ENCODE measurements around the gene ST6GALNAC3.

ST6GALNAC3 gene

GRCh38 chr1:76247261-76247852 lies 172.8 kb downstream of the ST6GALNAC3 start:
- H3K9ac ChIP-seq (ENCODE audit: low read depth in 1 of 2, low read length in 2 of 2) = no peak overlapping the region
- no peaks in the 10 kb centered on the region for H3K4me1 ChIP-seq (ENCODE audit: control insufficient read depth in 2 of 2, insufficient read depth in 2 of 2, low read length in 2 of 2)
- no peaks in the 10 kb centered on the region for H3K27me3 ChIP-seq (ENCODE audit: control insufficient read depth in 2 of 2, insufficient read depth in 2 of 2, low read length in 2 of 2)
- no peaks in the 10 kb centered on the region for H3K9me3 ChIP-seq (ENCODE audit: control insufficient read depth in 2 of 2, low read length in 2 of 2)
- H3K36me3 ChIP-seq (ENCODE audit: control insufficient read depth in 2 of 2, insufficient read depth in 2 of 2, low read length in 2 of 2) = no peaks in the 10 kb centered on the region
- H3K4me3 ChIP-seq (ENCODE audit: low read length in 2 of 2) = no peak overlapping the region
- H3K27ac ChIP-seq (ENCODE audit: low read depth in 2 of 2, low read length in 2 of 2) = no peak overlapping the region

DNA sequence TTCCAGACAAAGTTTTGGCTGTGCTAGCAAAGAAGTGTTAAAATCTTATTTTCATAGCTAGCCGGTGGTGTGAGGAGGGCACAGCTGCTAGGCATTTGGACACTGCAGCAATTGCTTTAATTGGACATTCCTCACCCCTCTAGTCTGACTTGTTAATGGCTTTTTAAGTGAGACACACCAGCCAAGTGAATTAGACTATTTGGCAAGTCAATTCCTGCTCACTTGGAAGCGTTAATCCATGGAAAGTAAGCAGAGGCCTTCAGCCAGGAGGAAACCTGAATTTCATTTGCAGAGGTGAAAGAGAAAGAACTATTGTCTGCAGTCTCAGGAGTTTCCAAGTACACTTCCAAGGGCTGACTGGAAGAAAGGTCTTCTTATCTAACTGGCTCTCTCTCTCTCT lies 175.7 kb downstream of the ST6GALNAC3 start:
- H3K4me1 ChIP-seq (ENCODE audit: control insufficient read depth in 2 of 2, insufficient read depth in 2 of 2, low read length in 2 of 2) = no peaks in the 10 kb centered on the region
- H3K27me3 ChIP-seq (ENCODE audit: control insufficient read depth in 2 of 2, insufficient read depth in 2 of 2, low read length in 2 of 2) = no peaks in the 10 kb centered on the region
- no peak overlapping the region for H3K4me3 ChIP-seq (ENCODE audit: low read length in 2 of 2)
- no peaks in the 10 kb centered on the region for H3K36me3 ChIP-seq (ENCODE audit: control insufficient read depth in 2 of 2, insufficient read depth in 2 of 2, low read length in 2 of 2)
- H3K9ac ChIP-seq (ENCODE audit: low read depth in 1 of 2, low read length in 2 of 2) = no peak overlapping the region
- H3K9me3 ChIP-seq (ENCODE audit: control insufficient read depth in 2 of 2, low read length in 2 of 2) = no peaks in the 10 kb centered on the region
- no peak overlapping the region for H3K27ac ChIP-seq (ENCODE audit: low read depth in 2 of 2, low read length in 2 of 2)

DNA sequence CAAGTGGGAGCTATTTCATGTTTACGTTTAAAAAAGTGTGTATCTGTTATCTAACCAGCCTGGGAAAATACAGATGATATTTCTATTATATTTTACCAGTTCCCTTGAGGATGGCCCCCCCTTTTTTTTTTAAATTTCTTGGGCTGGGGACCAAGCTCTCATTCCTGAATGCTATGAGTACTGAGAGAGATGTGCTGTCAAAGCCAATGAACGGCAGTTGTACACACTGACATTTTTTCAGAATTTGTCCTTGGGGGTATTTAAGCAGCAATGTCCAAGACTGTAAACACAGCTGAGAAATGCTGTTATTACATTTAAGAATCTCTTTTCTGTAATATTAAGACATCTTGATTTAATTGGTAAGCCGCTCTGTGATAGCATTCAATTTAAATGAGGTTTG lies 177.9 kb downstream of the ST6GALNAC3 start:
- H3K27me3 ChIP-seq (ENCODE audit: control insufficient read depth in 2 of 2, insufficient read depth in 2 of 2, low read length in 2 of 2) = no peaks in the 10 kb centered on the region
- H3K27ac ChIP-seq (ENCODE audit: low read depth in 2 of 2, low read length in 2 of 2) = no peak overlapping the region
- H3K36me3 ChIP-seq (ENCODE audit: control insufficient read depth in 2 of 2, insufficient read depth in 2 of 2, low read length in 2 of 2) = no peaks in the 10 kb centered on the region
- H3K9ac ChIP-seq (ENCODE audit: low read depth in 1 of 2, low read length in 2 of 2) = no peak overlapping the region
- no peaks in the 10 kb centered on the region for H3K4me1 ChIP-seq (ENCODE audit: control insufficient read depth in 2 of 2, insufficient read depth in 2 of 2, low read length in 2 of 2)
- no peaks in the 10 kb centered on the region for H3K9me3 ChIP-seq (ENCODE audit: control insufficient read depth in 2 of 2, low read length in 2 of 2)
- H3K4me3 ChIP-seq (ENCODE audit: low read length in 2 of 2) = no peak overlapping the region

DNA sequence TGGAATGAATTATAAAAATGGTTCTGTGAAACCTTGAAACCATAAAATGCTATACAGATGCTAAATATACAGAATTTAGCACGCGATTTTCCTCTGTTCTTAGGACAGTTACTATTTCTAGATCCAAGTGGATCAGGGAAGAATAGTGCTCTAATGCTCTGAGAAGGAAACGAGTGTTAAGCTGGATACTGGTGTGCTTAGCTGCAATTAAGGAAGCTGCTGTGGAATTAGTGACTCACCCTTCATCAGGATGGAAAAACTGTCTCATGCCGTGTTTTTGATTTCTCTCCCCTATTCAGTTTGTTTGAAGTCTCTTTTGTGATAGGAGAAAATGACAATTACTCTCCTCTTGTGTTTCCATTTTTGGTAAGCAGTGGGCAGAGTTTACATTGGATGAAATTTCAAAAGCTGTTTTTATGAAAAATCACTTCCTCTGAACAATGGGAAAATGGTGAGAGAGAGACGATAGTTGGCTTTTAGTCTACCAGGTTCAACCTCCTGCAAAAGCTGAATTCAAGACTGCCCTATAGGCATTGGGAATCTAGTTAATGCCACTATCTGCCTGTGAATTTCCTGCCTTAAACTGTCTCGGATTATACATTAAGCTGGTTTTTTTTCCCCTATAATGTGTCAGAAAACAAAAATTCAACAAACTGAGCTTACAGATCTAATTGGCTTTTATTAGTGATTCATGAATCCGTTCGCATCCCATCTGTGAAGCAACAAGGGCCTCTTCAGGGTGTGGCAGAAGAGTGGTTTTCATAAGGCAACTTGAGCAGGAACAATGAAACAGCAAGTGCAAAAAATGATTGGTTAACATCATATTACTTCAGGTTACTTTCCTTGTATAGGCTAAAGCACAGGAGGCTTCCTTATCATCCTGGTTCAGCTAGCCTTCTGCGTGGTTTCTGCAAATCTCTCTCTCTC lies 179.8 kb downstream of the ST6GALNAC3 start:
- Histone ChIP-seq H3K27me3 (ENCODE audit: control insufficient read depth in 2 of 2, insufficient read depth in 2 of 2, low read length in 2 of 2) (no peaks in the 10 kb centered on the region), H3K27ac (ENCODE audit: low read depth in 2 of 2, low read length in 2 of 2) (no peak overlapping the region), H3K4me3 (ENCODE audit: low read length in 2 of 2) (no peak overlapping the region), H3K9me3 (ENCODE audit: control insufficient read depth in 2 of 2, low read length in 2 of 2) (no peaks in the 10 kb centered on the region), H3K9ac (ENCODE audit: low read depth in 1 of 2, low read length in 2 of 2) (no peak overlapping the region), H3K36me3 (ENCODE audit: control insufficient read depth in 2 of 2, insufficient read depth in 2 of 2, low read length in 2 of 2) (no peaks in the 10 kb centered on the region), H3K4me1 (ENCODE audit: control insufficient read depth in 2 of 2, insufficient read depth in 2 of 2, low read length in 2 of 2) (no peaks in the 10 kb centered on the region)

DNA sequence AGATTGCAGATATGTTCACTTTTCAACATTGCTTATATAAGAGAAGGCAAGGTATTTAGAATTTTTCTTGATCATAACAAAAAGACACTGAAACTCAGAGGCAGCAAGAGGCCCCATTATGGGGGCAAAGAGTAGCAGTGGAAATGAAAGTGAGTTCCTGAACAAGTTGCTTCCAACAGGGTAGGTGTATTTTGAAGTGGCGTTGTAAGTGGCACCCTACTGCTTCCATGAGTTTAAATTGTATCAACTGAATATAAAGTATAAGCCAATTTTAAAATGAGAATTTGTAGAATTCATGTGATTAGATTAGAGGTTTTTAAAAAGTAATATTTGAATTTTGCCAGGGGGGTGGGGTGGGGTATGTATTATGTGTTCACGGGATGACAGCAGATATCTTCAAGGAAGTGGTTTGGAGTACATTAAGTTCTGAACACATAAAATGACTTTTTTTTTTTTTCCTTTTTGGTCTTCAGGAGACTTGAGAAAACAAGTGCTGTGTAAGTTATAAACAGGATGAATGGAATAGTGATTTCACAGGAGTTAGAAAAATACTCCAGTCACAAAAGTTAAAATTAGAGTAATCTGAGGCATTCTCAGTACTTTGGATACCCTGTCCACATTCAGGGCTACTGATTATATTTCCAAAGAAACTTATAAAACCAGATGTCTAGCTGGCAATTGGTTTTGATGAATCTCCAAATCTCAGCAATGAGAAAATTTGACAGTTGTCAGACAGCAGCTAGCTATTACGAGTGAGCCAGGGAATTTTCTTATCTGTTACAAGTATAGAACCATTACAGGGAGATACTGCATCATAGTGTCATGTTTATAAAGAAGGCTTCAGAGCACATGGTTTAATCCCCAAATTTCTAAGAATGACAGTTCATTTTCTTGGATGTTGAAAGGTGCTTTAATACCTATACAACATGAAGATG lies 182.0 kb downstream of the ST6GALNAC3 start:
- Histone ChIP-seq H3K4me3 (ENCODE audit: low read length in 2 of 2) (no peak overlapping the region), H3K9ac (ENCODE audit: low read depth in 1 of 2, low read length in 2 of 2) (no peak overlapping the region), H3K4me1 (ENCODE audit: control insufficient read depth in 2 of 2, insufficient read depth in 2 of 2, low read length in 2 of 2) (no peaks in the 10 kb centered on the region), H3K27me3 (ENCODE audit: control insufficient read depth in 2 of 2, insufficient read depth in 2 of 2, low read length in 2 of 2) (no peaks in the 10 kb centered on the region), H3K27ac (ENCODE audit: low read depth in 2 of 2, low read length in 2 of 2) (no peak overlapping the region), H3K9me3 (ENCODE audit: control insufficient read depth in 2 of 2, low read length in 2 of 2) (no peaks in the 10 kb centered on the region), H3K36me3 (ENCODE audit: control insufficient read depth in 2 of 2, insufficient read depth in 2 of 2, low read length in 2 of 2) (no peaks in the 10 kb centered on the region)

- Histone ChIP-seq H3K9ac (ENCODE audit: low read depth in 1 of 2, low read length in 2 of 2) (no peak overlapping the region), H3K27ac (ENCODE audit: low read depth in 2 of 2, low read length in 2 of 2) (no peak overlapping the region), H3K27me3 (ENCODE audit: control insufficient read depth in 2 of 2, insufficient read depth in 2 of 2, low read length in 2 of 2) (no peaks in the 10 kb centered on the region), H3K9me3 (ENCODE audit: control insufficient read depth in 2 of 2, low read length in 2 of 2) (no peaks in the 10 kb centered on the region), H3K36me3 (ENCODE audit: control insufficient read depth in 2 of 2, insufficient read depth in 2 of 2, low read length in 2 of 2) (no peaks in the 10 kb centered on the region), H3K4me3 (ENCODE audit: low read length in 2 of 2) (no peak overlapping the region), H3K4me1 (ENCODE audit: control insufficient read depth in 2 of 2, insufficient read depth in 2 of 2, low read length in 2 of 2) (no peaks in the 10 kb centered on the region)
Measured at GRCh38 chr1:76257823-76258222, 183.3 kb downstream of the ST6GALNAC3 start.

DNA sequence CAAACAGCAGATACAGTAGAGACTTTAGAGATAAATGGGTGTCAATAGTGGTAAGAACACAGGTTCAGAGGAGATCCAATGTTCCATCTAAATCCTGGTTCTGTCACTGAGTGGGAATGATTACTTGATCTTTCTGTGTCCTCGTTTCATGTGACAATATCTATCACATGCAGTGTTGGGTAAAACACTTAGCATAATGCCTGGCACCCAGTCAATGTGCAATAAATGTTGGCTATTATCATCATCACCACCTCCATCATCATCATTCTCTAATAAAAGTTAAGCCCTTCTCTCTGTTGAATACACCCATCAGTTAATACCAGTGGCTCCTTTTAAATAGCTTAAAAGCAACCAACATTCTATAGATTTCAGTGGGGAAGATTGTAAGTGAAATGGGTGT lies 184.7 kb downstream of the ST6GALNAC3 start:
- Histone ChIP-seq H3K4me3 (ENCODE audit: low read length in 2 of 2) (no peak overlapping the region), H3K4me1 (ENCODE audit: control insufficient read depth in 2 of 2, insufficient read depth in 2 of 2, low read length in 2 of 2) (no peaks in the 10 kb centered on the region), H3K9ac (ENCODE audit: low read depth in 1 of 2, low read length in 2 of 2) (no peak overlapping the region), H3K27ac (ENCODE audit: low read depth in 2 of 2, low read length in 2 of 2) (no peak overlapping the region), H3K36me3 (ENCODE audit: control insufficient read depth in 2 of 2, insufficient read depth in 2 of 2, low read length in 2 of 2) (no peaks in the 10 kb centered on the region), H3K27me3 (ENCODE audit: control insufficient read depth in 2 of 2, insufficient read depth in 2 of 2, low read length in 2 of 2) (no peaks in the 10 kb centered on the region), H3K9me3 (ENCODE audit: control insufficient read depth in 2 of 2, low read length in 2 of 2) (no peaks in the 10 kb centered on the region)

GRCh38 chr1:76260279-76260678 lies 185.7 kb downstream of the ST6GALNAC3 start:
- Histone ChIP-seq H3K4me1 (ENCODE audit: control insufficient read depth in 2 of 2, insufficient read depth in 2 of 2, low read length in 2 of 2) (no peaks in the 10 kb centered on the region), H3K9me3 (ENCODE audit: control insufficient read depth in 2 of 2, low read length in 2 of 2) (no peaks in the 10 kb centered on the region), H3K27me3 (ENCODE audit: control insufficient read depth in 2 of 2, insufficient read depth in 2 of 2, low read length in 2 of 2) (no peaks in the 10 kb centered on the region), H3K4me3 (ENCODE audit: low read length in 2 of 2) (no peak overlapping the region), H3K36me3 (ENCODE audit: control insufficient read depth in 2 of 2, insufficient read depth in 2 of 2, low read length in 2 of 2) (no peaks in the 10 kb centered on the region), H3K9ac (ENCODE audit: low read depth in 1 of 2, low read length in 2 of 2) (no peak overlapping the region), H3K27ac (ENCODE audit: low read depth in 2 of 2, low read length in 2 of 2) (no peak overlapping the region)

DNA sequence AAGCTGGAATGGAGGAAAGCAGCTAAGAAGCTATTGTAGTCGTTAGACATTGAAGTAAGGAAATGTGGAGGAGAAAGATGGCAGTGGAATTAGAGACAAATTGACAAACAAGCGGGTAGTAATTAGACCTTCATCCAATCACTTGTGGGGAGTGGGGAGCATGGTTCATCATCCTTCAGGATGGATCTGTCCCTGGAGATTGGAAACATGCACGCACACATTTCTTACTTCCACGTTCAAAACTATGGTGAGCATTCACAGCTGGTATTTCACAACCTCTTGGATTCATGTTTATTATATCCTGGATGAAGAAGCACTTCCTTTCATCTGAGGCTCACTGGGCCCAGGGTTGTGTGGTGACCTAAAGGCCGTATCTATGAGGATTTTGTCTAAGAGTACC lies 188.1 kb downstream of the ST6GALNAC3 start:
- no peaks in the 10 kb centered on the region for H3K4me1 ChIP-seq (ENCODE audit: control insufficient read depth in 2 of 2, insufficient read depth in 2 of 2, low read length in 2 of 2)
- no peak overlapping the region for H3K4me3 ChIP-seq (ENCODE audit: low read length in 2 of 2)
- H3K9me3 ChIP-seq (ENCODE audit: control insufficient read depth in 2 of 2, low read length in 2 of 2) = no peaks in the 10 kb centered on the region
- no peak overlapping the region for H3K27ac ChIP-seq (ENCODE audit: low read depth in 2 of 2, low read length in 2 of 2)
- H3K9ac ChIP-seq (ENCODE audit: low read depth in 1 of 2, low read length in 2 of 2) = no peak overlapping the region
- no peaks in the 10 kb centered on the region for H3K36me3 ChIP-seq (ENCODE audit: control insufficient read depth in 2 of 2, insufficient read depth in 2 of 2, low read length in 2 of 2)
- H3K27me3 ChIP-seq (ENCODE audit: control insufficient read depth in 2 of 2, insufficient read depth in 2 of 2, low read length in 2 of 2) = no peaks in the 10 kb centered on the region

DNA sequence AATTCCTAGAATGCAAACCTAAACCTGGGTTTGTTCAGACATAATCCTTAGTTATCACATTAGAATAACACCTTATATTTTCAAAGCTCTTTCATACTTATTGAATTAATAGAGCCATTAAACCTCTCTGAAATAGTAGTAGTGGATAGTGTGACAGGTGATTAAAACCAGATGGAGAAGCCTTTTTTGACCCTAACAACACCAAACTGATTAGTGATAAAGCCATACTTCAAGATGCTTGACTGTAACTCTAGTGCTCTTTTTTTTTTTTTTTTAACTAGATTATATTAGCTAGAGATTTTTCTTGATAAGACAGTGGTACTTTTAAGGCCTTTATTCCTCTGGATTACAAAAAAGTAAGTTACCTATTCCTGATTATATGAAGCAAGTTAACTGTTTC lies 190.1 kb downstream of the ST6GALNAC3 start:
- peaks cover 0 to 6% of the 10 kb centered on the region in 2 donors for H3K4me1 ChIP-seq (ENCODE audit: control insufficient read depth in 2 of 2, insufficient read depth in 2 of 2, low read length in 2 of 2)
- H3K9me3 ChIP-seq (ENCODE audit: control insufficient read depth in 2 of 2, low read length in 2 of 2) = no peaks in the 10 kb centered on the region
- H3K27me3 ChIP-seq (ENCODE audit: control insufficient read depth in 2 of 2, insufficient read depth in 2 of 2, low read length in 2 of 2) = no peaks in the 10 kb centered on the region
- no peak overlapping the region for H3K9ac ChIP-seq (ENCODE audit: low read depth in 1 of 2, low read length in 2 of 2)
- no peak overlapping the region for H3K4me3 ChIP-seq (ENCODE audit: low read length in 2 of 2)
- no peaks in the 10 kb centered on the region for H3K36me3 ChIP-seq (ENCODE audit: control insufficient read depth in 2 of 2, insufficient read depth in 2 of 2, low read length in 2 of 2)
- no peak overlapping the region for H3K27ac ChIP-seq (ENCODE audit: low read depth in 2 of 2, low read length in 2 of 2)
